GM18951 (cell line): Measurements from ENCODE around the gene HENMT1.
A peak's percentile ranks its signal among the peaks of the same experiment; 100 is the strongest.
"Not testable (repeated sequence)": the region's sequence is repeated elsewhere in the genome, so short reads cannot be mapped to it uniquely, and the experiment has no call there.

Experiments used
- POLR2A ChIP-seq: IDR thresholded peaks from 4 replicates; pipeline ENCODE4 v1.6.1; 2011; ENCODE audit warnings: mild to moderate bottlenecking; ENCODE audit not compliant: insufficient read length, insufficient read depth; ENCODE audit errors: extremely low read depth
- in situ Hi-C: fragments of 300-500 bp; cut with MboI; formaldehyde crosslinking; loops from one replicate; pipeline ENCODE4 v1.12.0; 2022; ENCODE audit warnings: low sequenced_read_pairs, mixed read lengths, inconsistent platforms; ENCODE audit not compliant: unreplicated experiment

The HENMT1 gene

DNA sequence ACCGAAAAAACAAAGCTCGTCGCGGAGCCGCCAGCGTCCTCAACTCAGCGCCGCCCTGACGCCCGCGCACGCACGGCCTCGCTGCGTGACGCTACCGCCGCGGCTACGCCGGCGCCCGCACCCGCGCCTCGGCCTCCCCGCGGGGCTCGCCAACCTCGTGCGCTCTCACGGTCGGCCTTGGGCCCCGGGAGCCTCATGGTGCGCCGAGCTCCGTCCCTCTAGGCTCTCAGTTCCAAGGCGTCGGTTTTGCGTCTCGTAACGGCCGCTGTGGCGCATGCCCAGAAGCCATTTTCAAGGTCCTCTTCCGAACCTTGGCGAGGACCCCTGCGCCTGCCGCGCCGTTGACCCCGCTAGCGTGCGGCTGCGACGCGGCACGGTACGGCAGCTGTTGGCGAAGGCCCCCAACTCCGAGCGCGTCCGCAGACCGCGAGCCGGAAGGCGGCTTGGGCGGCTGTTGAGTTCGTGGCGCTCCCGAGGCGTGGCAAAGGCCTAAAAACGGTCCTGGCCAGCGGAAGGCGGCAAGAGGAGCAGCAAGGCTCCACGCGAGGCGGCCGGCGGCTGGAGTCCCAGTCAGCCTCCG, at the start of gene HENMT1:
Gene HENMT1, minus strand, starts transcription at position 64 of the 580 bp plus-strand sequence. CDS start 1,209 bp downstream, outside the sequence.
- TF ChIP-seq POLR2A: peak; percentile 76
- in situ Hi-C loops: no loop called here

- in situ Hi-C loops: no loop called here
- TF ChIP-seq POLR2A: no peak
Observed at GRCh38 chr1:108708691-108709660, 48.1 kb upstream of the HENMT1 start.

DNA sequence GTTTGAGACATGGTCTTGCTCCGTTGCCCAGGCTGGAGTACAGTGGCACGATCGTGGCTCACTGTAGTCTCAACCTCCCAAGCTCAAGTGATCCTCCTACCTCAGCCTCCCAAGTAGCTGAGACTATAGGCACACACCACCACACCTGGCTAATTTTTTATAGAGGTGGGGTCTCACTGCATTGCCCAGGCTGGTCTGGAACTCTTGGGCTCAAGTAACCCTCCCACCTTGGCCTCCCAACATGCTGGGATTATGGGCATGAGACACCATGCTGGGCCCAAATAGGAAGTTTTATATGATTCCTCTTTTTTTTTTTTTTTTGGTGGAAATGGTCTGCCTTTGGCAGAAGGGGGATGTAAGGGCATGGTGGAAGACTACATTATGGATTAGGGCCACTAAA, 45.8 kb upstream of the HENMT1 start:
- in situ Hi-C loops: no loop called here

GRCh38 chr1:108704496-108704895, 43.6 kb upstream of the HENMT1 start:
- in situ Hi-C loops: no loop called here
- no peak for TF ChIP-seq POLR2A

More for the DNA sequence above, 45.8 kb upstream of the HENMT1 start:
- TF ChIP-seq POLR2A: no peak

GRCh38 chr1:108703939-108704338, 43.0 kb upstream of the HENMT1 start:
- no peak for TF ChIP-seq POLR2A
- in situ Hi-C loops: no loop called here

DNA sequence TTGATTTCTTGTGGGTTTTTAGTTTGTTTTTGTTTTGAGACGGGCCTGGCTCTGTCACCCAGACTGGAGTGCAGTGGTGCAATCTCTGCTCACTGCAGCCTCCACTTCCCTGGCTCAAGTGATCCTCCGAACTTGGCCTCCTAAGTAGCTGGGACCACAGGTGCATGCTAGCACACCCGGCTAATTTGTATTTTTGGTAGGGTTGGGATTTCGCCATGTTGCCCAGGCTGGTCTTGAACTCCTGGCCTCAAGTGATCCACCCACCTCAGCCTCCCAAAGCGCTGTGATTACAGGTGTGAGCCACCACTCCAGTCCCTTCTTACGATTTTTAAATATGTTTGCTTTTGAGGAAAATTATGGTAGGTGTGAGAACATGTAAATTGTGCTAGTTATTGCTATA, 41.2 kb upstream of the HENMT1 start:
- in situ Hi-C loops: not testable (repeated sequence)

DNA sequence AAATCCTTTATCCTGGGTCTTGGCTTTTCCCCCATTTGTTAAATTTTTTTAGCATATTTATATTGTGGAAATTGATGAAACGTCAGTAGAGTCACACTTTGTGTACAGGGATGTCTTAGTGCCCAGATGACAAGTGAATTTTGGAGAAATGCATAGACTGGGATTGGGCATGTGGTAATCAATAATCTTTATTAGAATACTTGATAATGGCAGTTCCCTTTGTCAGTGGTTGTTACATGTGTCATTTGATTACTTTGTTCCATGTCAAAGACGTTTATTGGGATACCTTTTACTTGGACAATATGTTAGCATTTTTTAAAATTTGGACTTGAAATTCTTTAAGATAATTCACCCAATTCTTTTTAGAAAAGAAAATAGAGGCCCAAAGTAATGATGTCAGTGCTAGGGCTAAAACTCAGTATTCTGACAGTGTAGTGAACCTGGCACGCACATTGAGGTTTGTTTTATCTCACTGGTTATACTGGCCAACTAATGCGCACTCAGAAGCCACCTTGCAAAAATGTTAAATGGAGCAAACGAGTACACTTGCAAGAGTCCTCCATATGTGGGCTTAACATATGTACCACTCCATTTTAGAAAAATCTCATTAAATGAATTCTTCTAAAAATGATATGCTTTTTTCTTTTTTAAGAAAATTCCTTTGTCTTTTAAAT, 40.4 kb upstream of the HENMT1 start:
- no peak for TF ChIP-seq POLR2A
- in situ Hi-C loops: no loop called here

DNA sequence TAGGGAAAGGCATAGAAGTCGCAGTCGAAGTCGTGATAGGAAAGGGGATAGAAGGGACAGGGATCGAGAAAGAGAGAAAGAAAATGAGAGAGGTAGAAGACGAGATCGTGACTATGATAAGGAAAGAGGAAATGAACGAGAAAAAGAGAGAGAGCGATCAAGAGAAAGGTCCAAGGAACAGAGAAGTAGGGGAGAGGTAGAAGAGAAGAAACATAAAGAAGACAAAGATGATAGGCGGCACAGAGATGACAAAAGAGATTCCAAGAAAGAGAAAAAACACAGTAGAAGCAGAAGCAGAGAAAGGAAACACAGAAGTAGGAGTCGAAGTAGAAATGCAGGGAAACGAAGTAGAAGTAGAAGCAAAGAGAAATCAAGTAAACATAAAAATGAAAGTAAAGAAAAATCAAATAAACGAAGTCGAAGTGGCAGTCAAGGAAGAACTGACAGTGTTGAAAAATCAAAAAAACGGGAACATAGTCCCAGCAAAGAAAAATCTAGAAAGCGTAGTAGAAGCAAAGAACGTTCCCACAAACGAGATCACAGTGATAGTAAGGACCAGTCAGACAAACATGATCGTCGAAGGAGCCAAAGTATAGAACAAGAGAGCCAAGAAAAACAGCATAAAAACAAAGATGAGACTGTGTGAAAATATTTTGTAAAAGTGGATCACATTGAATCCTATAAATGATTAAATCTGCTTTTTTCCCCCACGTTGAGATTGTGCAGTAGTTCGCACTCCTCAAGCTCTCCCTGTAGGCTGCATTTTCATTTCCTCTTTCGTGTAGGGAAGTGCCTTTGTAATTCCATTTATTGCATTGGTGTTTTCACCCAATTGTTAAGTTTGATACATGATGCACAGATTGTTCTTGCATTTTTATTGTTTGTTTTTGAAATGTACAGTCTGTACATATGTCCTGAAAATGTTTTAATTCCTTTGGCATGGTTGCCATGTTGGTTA, 38.8 kb upstream of the HENMT1 start:
- in situ Hi-C loops: no loop called here
- TF ChIP-seq POLR2A: no peak

DNA sequence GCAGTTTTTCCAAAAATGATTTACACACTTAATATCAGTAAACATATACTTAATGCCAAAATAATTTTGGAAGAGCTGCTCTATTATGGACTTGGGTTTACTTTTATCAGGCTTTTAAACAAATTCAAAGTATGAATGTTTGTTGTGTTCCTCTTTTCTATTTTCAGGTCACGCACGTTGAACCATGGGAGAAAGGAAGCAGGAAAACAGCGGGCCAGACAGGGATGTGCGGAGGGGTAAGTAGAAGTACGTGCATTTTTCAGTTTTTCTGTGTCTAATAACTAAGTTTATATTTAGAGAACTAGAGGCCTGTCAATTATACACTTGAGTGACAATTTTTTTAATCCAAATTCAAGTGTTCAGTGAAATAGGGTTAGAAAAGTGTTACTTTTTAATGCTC, 34.6 kb upstream of the HENMT1 start:
- in situ Hi-C loops: no loop called here
- TF ChIP-seq POLR2A: no peak

DNA sequence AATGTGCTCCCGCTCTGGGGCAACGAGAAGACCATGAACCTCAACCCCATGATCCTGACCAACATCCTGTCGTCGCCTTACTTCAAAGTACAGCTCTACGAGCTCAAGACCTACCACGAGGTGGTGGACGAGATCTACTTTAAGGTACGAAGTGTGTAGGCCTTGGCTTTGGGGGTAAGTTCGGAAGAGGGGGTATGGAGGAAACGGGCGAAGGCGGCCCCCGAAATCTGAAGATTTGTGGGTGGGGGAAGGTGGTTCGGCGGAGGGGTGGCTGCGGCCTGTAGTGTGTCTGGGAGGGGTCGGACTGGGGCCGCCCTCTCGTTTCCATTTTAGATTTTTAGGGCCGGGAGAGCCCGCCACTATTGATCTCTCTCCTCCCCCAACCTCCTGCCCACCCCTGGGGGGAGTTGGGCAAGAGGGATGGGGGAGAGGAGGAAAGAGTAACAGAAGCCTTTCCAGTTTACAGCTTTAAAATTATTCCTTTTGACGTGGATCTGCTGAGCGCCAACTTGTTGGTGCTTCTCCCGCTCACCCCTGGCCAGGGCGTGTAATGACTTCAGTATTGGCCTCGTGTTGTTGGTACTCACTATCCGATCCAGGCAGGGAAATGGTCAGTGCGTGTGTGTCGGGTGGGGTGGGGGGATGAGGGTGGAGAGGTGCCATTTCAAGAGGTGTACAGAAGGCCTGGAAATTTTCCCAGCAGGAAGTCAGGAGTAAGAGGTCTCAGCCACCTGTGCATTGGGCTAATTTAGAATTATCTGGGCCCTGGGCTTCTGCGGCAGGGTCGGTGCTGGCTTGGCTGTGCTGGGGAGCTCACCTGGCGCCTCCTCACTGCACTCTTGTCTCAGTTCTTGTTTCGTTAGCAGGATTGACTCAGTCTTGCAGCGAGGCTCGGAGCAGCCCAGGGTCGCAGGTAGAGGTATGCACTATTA, 32.1 kb upstream of the HENMT1 start:
- TF ChIP-seq POLR2A: peak; percentile 20
- in situ Hi-C loops: no loop called here

DNA sequence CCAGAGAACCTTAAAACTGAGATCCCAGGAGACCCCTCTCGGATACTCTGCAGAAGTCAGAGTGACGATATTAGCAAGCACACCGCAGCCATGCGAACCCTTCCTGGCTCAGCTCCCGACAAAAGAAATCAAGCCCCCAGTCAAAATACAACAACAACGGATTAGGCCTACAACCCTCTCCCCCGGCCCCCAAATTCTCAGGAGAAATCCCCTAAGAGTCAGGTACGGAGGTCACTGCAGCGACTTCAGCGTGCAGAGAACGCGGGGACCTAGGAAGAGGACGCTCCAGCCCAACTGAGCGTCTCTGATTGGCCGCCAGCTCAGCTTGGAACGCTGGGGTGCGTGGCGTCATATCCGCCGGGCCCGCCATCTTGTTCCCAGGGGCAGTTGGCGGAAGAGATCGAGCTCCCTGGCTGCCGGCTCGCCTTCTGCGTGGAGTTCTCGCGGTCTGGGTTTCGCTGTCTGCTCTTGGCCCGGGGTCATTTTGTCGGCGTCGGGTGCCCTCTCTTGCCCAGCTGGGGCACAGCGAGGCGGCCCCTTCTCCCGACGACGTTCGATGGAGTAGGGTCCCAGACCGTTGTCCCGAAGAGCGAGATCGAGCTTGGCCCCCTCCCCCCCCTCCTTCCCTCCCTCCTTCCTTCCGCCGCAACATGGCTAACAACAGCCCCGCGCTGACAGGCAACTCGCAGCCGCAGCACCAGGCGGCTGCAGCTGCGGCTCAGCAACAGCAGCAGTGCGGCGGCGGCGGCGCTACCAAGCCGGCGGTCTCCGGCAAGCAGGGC, 31.2 kb upstream of the HENMT1 start, which contains the start of gene PRPF38B:
Gene PRPF38B, plus strand, starts transcription at position 369 of the 782 bp plus-strand sequence. Its CDS starts 282 bp downstream, at position 651.
- peak; percentile 97 for TF ChIP-seq POLR2A
- in situ Hi-C loops: no loop called here
